GM12891 (cell line): Measurements from ENCODE around the gene NDUFS7.

ENCODE experiments used
- DNase-seq: peaks from one replicate; pipeline ENCODE4 v3.0.0; 2011; ENCODE audit warnings: low spot score; ENCODE audit not compliant: insufficient read length
- FAIRE-seq: peaks from 2 replicates; lab custom pipeline; 2011; peaks lifted over from hg19 to GRCh38; lab: Jason Lieb, UNC
- PAX5 ChIP-seq: IDR thresholded peaks from 2 replicates; pipeline ENCODE4 v1.6.1; 2011; ENCODE audit warnings: low read length, moderate library complexity, mild to moderate bottlenecking; ENCODE audit not compliant: insufficient read depth, severe bottlenecking
- POLR2A ChIP-seq: IDR thresholded peaks from 2 replicates; pipeline ENCODE4 v1.6.1; 2011; ENCODE audit warnings: low read depth, low read length, control low read depth
- POLR2AphosphoS5 ChIP-seq: IDR thresholded peaks from 2 replicates; pipeline ENCODE4 v1.6.1; 2011; ENCODE audit warnings: low read depth, low read length, control low read depth
- POU2F2 ChIP-seq: IDR thresholded peaks from 2 replicates; pipeline ENCODE4 v1.6.1; 2011; ENCODE audit warnings: low read depth, mild to moderate bottlenecking, control low read depth, low read length, moderate library complexity
- SPI1 ChIP-seq: IDR thresholded peaks from 2 replicates; pipeline ENCODE4 v1.6.1; 2011; ENCODE audit warnings: low read depth, low read length, control low read depth
- TAF1 ChIP-seq: IDR thresholded peaks from 2 replicates; pipeline ENCODE4 v1.6.1; 2011; ENCODE audit warnings: low read depth, low read length, control low read depth

Gene NDUFS7

GRCh38 chr19:1364070-1364704, 19.5 kb upstream of the NDUFS7 start:
- FAIRE-seq (peak; percentile 92), DNase-seq (no peak)
- TF ChIP-seq TAF1, result no peak
- no peak for TF ChIP-seq POLR2A
- TF ChIP-seq PAX5, result no peak
- TF ChIP-seq POLR2AphosphoS5, result no peak
- no peak for TF ChIP-seq SPI1
- no peak for TF ChIP-seq POU2F2

GRCh38 chr19:1365319-1366269, 18.1 kb upstream of the NDUFS7 start:
- FAIRE-seq (no peak), DNase-seq (no peak)
- TF ChIP-seq POLR2AphosphoS5 (no peak), SPI1 (no peak), POU2F2 (no peak), PAX5 (no peak), POLR2A (no peak), TAF1 (no peak)

GRCh38 chr19:1366296-1366695, 17.4 kb upstream of the NDUFS7 start:
- DNase-seq (no peak), FAIRE-seq (no peak)
- TF ChIP-seq POLR2A, result no peak
- no peak for TF ChIP-seq SPI1
- TF ChIP-seq POLR2AphosphoS5, result no peak
- TF ChIP-seq TAF1, result no peak
- TF ChIP-seq PAX5, result no peak
- no peak for TF ChIP-seq POU2F2

GRCh38 chr19:1366899-1367870, 16.5 kb upstream of the NDUFS7 start:
- DNase-seq (no peak), FAIRE-seq (no peak)
- TF ChIP-seq SPI1, result no peak
- TF ChIP-seq PAX5, result no peak
- no peak for TF ChIP-seq POU2F2
- no peak for TF ChIP-seq POLR2AphosphoS5
- no peak for TF ChIP-seq POLR2A
- TF ChIP-seq TAF1, result no peak

- FAIRE-seq (no peak), DNase-seq (no peak)
- TF ChIP-seq TAF1, result no peak
- TF ChIP-seq PAX5, result no peak
- TF ChIP-seq POLR2A, result no peak
- TF ChIP-seq SPI1, result no peak
- TF ChIP-seq POLR2AphosphoS5, result no peak
- TF ChIP-seq POU2F2, result no peak
These were observed 14.4 kb upstream of the NDUFS7 start for GRCh38 chr19:1369214-1369805.

GRCh38 chr19:1370579-1371361, 12.9 kb upstream of the NDUFS7 start:
- FAIRE-seq (no peak), DNase-seq (no peak)
- TF ChIP-seq POLR2A (no peak), TAF1 (no peak), POLR2AphosphoS5 (no peak), PAX5 (no peak), POU2F2 (no peak)

GRCh38 chr19:1373042-1373533, 10.6 kb upstream of the NDUFS7 start:
- DNase-seq (no peak), FAIRE-seq (no peak)
- TF ChIP-seq POLR2AphosphoS5, result no peak

GRCh38 chr19:1373534-1374249, 10.0 kb upstream of the NDUFS7 start:
- TF ChIP-seq POLR2A, result no peak
- TF ChIP-seq SPI1, result no peak
- no peak for TF ChIP-seq POLR2AphosphoS5
- TF ChIP-seq TAF1, result no peak
- no peak for TF ChIP-seq POU2F2
- TF ChIP-seq PAX5, result no peak
- FAIRE-seq (no peak), DNase-seq (no peak)
